IMR-90 (cell line): ENCODE results near the gene HELZ. TPM values are rescaled to one million over a fixed set of nuclear protein-coding genes. Genes with fewer than 3 reads are reported as not detected.

Source experiments
- ATAC-seq: fragments of 200-7000 bp; cut with Tn5 transposase; 2 replicates; pipeline ENCODE4 v1.9.1; 2020; ENCODE audit warnings: low read depth, mild to moderate bottlenecking, moderate library complexity
- BruUV-seq: library from RNA; stranded (reverse); fragments of 400-500 nt; replicated peaks from 2 replicates; lab custom pipeline; 2021; lab: Mats Ljungman, UMichigan
- CTCF ChIA-PET: fragments of 300-600 bp; formaldehyde crosslinking; extraction: SDS; loops from one replicate; lab custom pipeline; 2021; ENCODE audit warnings: antibody characterized with exemption; lab: Yijun Ruan, JAX
- POLR2A ChIA-PET: fragments of 300-600 bp; sonication (Branson Sonifier 250); formaldehyde crosslinking; loops from one replicate; lab custom pipeline; 2022; ENCODE audit warnings: antibody characterized with exemption; ENCODE audit not compliant: unreplicated experiment; lab: Charles Lee
- DNase-seq: peaks from one replicate; pipeline ENCODE4 v3.0.0; 2013
- H2AFZ ChIP-seq: replicated peaks from 2 replicates; pipeline ENCODE3; 2013; ENCODE audit warnings: low read length, mild to moderate bottlenecking; ENCODE audit not compliant: poor library complexity
- H2AK5ac ChIP-seq: 2 replicates; pipeline ENCODE4 v1.6.1; 2013; ENCODE audit warnings: low read depth, low read length, inconsistent platforms
- H2AK9ac ChIP-seq: replicated peaks from 2 replicates; pipeline ENCODE3; 2013; ENCODE audit warnings: mild to moderate bottlenecking, low read depth, low read length, moderate library complexity; ENCODE audit not compliant: poor library complexity
- H2BK120ac ChIP-seq: 2 replicates; pipeline ENCODE4 v1.6.1; 2013; ENCODE audit warnings: low read depth, low read length, inconsistent platforms
- H2BK15ac ChIP-seq: 3 replicates; pipeline ENCODE4 v1.6.1; 2013; ENCODE audit warnings: low read depth, low read length, inconsistent platforms
- H2BK20ac ChIP-seq: 2 replicates; pipeline ENCODE4 v1.6.1; 2013; ENCODE audit warnings: low read depth, mild to moderate bottlenecking, inconsistent platforms, low read length, moderate library complexity
- H2BK5ac ChIP-seq: 2 replicates; pipeline ENCODE4 v1.6.1; 2013; ENCODE audit warnings: mild to moderate bottlenecking, low read depth, low read length, inconsistent platforms; ENCODE audit not compliant: poor library complexity, severe bottlenecking
- H3K14ac ChIP-seq: replicated peaks from 2 replicates; pipeline ENCODE4 v1.6.1; 2013; ENCODE audit warnings: low read depth, low read length, inconsistent platforms
- H3K18ac ChIP-seq: 2 replicates; pipeline ENCODE4 v1.6.1; 2013; ENCODE audit warnings: low read depth, low read length, control low read depth
- H3K23ac ChIP-seq: 2 replicates; pipeline ENCODE4 v1.6.1; 2013; ENCODE audit warnings: low read depth, low read length, inconsistent platforms
- H3K27ac ChIP-seq: 2 replicates; pipeline ENCODE4 v1.5.1; 2013; ENCODE audit warnings: mild to moderate bottlenecking, control low read depth, low read length; ENCODE audit not compliant: insufficient read depth
- H3K27me3 ChIP-seq: 2 replicates; pipeline ENCODE4 v1.6.1; 2013; ENCODE audit warnings: low read length; ENCODE audit not compliant: control insufficient read depth, insufficient read depth
- H3K36me3 ChIP-seq: 2 replicates; pipeline ENCODE4 v1.6.1; 2013; ENCODE audit warnings: low read length, mixed read lengths; ENCODE audit not compliant: control insufficient read depth, insufficient read depth
- H3K4ac ChIP-seq: 2 replicates; pipeline ENCODE4 v1.6.1; 2013; ENCODE audit warnings: low read depth, low read length, inconsistent platforms
- H3K4me1 ChIP-seq: 2 replicates; pipeline ENCODE4 v1.6.1; 2013; ENCODE audit warnings: low read length, mixed read lengths; ENCODE audit not compliant: control insufficient read depth, insufficient read depth
- H3K4me2 ChIP-seq: 2 replicates; pipeline ENCODE4 v1.6.1; 2013; ENCODE audit warnings: low read depth, mild to moderate bottlenecking, control low read depth, low read length, moderate library complexity
- H3K4me3 ChIP-seq: 2 replicates; pipeline ENCODE4 v1.5.1; 2013; ENCODE audit warnings: low read depth, mild to moderate bottlenecking, control low read depth, low read length, moderate library complexity; ENCODE audit not compliant: insufficient read depth
- H3K56ac ChIP-seq: 2 replicates; pipeline ENCODE4 v1.6.1; 2013; ENCODE audit warnings: low read length, inconsistent platforms; ENCODE audit not compliant: insufficient read depth; ENCODE audit errors: extremely low read depth
- H3K79me1 ChIP-seq, 2 experiments: 2 replicates each; pipeline ENCODE4 v1.6.1; 2013; ENCODE audit warnings: low read length in 2 of 2, inconsistent platforms in 1 of 2, low read depth in 1 of 2
- H3K9ac ChIP-seq: 2 replicates; pipeline ENCODE4 v1.6.1; 2013; ENCODE audit warnings: low read depth, low read length, control low read depth
- H3K9me1 ChIP-seq: 2 replicates; pipeline ENCODE4 v1.6.1; 2013; ENCODE audit warnings: low read length, inconsistent platforms; ENCODE audit not compliant: insufficient read depth
- H3K9me3 ChIP-seq: 2 replicates; pipeline ENCODE4 v1.6.1; 2013; ENCODE audit warnings: low read length; ENCODE audit not compliant: control insufficient read depth, insufficient read depth
- H4K20me1 ChIP-seq: 2 replicates; pipeline ENCODE4 v1.6.1; 2013; ENCODE audit warnings: low read length, inconsistent platforms; ENCODE audit not compliant: insufficient read depth
- H4K5ac ChIP-seq: 2 replicates; pipeline ENCODE4 v1.6.1; 2013; ENCODE audit warnings: mild to moderate bottlenecking, low read depth, low read length, control low read depth
- H4K8ac ChIP-seq, 2 experiments: 2 replicates each; pipeline ENCODE4 v1.6.1; 2013; ENCODE audit warnings: low read depth in 2 of 2, low read length in 2 of 2, control low read depth in 1 of 2, inconsistent platforms in 1 of 2
- H4K91ac ChIP-seq: 2 replicates; pipeline ENCODE4 v1.6.1; 2013; ENCODE audit warnings: low read depth, low read length, inconsistent platforms; ENCODE audit not compliant: insufficient read depth
- BHLHE40 ChIP-seq: fragments of 150-350 bp; IDR thresholded peaks from 2 replicates; pipeline ENCODE4 v1.6.1; 2016; ENCODE audit warnings: mild to moderate bottlenecking, low read depth, low read length
- CEBPB ChIP-seq: IDR thresholded peaks from 2 replicates; pipeline ENCODE4 v1.6.1; 2012; ENCODE audit warnings: low read depth, low read length, improper control_type of control experiment
- CTCF ChIP-seq: conservative IDR thresholded peaks from 2 replicates; pipeline ENCODE4 v1.5.1; 2012; ENCODE audit warnings: mild to moderate bottlenecking, low read depth, low read length, improper control_type of control experiment
- ELK1 ChIP-seq: fragments of 150-350 bp; IDR thresholded peaks from 2 replicates; pipeline ENCODE4 v1.6.1; 2016; ENCODE audit warnings: low read depth, mild to moderate bottlenecking, low read length, moderate library complexity, borderline replicate concordance
- FOS ChIP-seq: fragments of 150-350 bp; IDR thresholded peaks from 2 replicates; pipeline ENCODE4 v1.6.1; 2016; ENCODE audit warnings: low read depth, low read length
- MAFK ChIP-seq: IDR thresholded peaks from 2 replicates; pipeline ENCODE4 v1.6.1; 2012; ENCODE audit warnings: low read depth, low read length, improper control_type of control experiment
- MAZ ChIP-seq: IDR thresholded peaks from 2 replicates; pipeline ENCODE4 v1.6.1; 2012; ENCODE audit warnings: low read depth, mild to moderate bottlenecking, low read length, improper control_type of control experiment, moderate library complexity, borderline replicate concordance
- NFE2L2 ChIP-seq: fragments of 150-350 bp; IDR thresholded peaks from 2 replicates; pipeline ENCODE4 v1.6.1; 2016; ENCODE audit warnings: low read depth, mild to moderate bottlenecking, low read length
- POLR2A ChIP-seq: IDR thresholded peaks from 2 replicates; pipeline ENCODE4 v1.6.1; 2012; ENCODE audit warnings: mild to moderate bottlenecking, low read depth, low read length
- RAD21 ChIP-seq: IDR thresholded peaks from 2 replicates; pipeline ENCODE4 v1.6.1; 2012; ENCODE audit warnings: low read length, improper control_type of control experiment
- RCOR1 ChIP-seq: IDR thresholded peaks from 2 replicates; pipeline ENCODE4 v1.6.1; 2012; ENCODE audit warnings: mild to moderate bottlenecking, low read length, improper control_type of control experiment; ENCODE audit not compliant: insufficient replicate concordance
- RFX5 ChIP-seq: IDR thresholded peaks from 2 replicates; pipeline ENCODE4 v1.8.0; 2012; ENCODE audit warnings: low read depth, mild to moderate bottlenecking, low read length, moderate library complexity
- SMC3 ChIP-seq: fragments of 150-350 bp; IDR thresholded peaks from 2 replicates; pipeline ENCODE4 v1.6.1; 2016; ENCODE audit warnings: low read depth, mild to moderate bottlenecking, antibody characterized with exemption, low read length, moderate library complexity
- USF2 ChIP-seq: fragments of 150-350 bp; IDR thresholded peaks from 2 replicates; pipeline ENCODE4 v1.6.1; 2017; ENCODE audit warnings: mild to moderate bottlenecking, antibody characterized with exemption, low read length, low read depth
- WGBS, 2 experiments: methylation state at CpG; one replicate each; pipeline versions ENCODE4 v1.1.5 to v1.1.7; 2013; ENCODE audit warnings: missing lambda C conversion rate in 2 of 2; ENCODE audit not compliant: insufficient read length in 1 of 2; ENCODE audit errors: extremely low coverage in 2 of 2; 5-methylcytosine and 5-hydroxymethylcytosine counted together
- dilution Hi-C: fragments of 300-500 bp; cut with HindIII; formaldehyde crosslinking; loops from one replicate; pipeline ENCODE4 v1.14.3; 2018; ENCODE audit warnings: low sequenced_read_pairs; ENCODE audit not compliant: unreplicated experiment
- in situ Hi-C: fragments of 300-500 bp; cut with MboI; formaldehyde crosslinking; loops from 3 replicates; pipeline ENCODE4 v1.14.3; 2019; ENCODE audit warnings: low sequenced_read_pairs, inconsistent platforms, mixed read lengths
- intact Hi-C: fragments of 100-400 bp; cut with micrococcal nuclease; formaldehyde crosslinking; loops from 2 replicates; pipeline ENCODE4 v1.10.0; 2022
- polyA plus RNA-seq, 3 experiments: library from polyadenylated mRNA; depleted of rRNA; stranded (reverse); fragments of >200 nt; gene quantifications; 2 replicates each; pipeline ENCODE4 v1.2.3, GENCODE V29; 2012; ENCODE audit warnings: low replicate concordance in 1 of 3
- total RNA-seq: library from RNA; depleted of rRNA; stranded (reverse); fragments of >200 nt; gene quantifications from 2 replicates; pipeline ENCODE4 v1.2.3, GENCODE V29; 2012

The HELZ gene
- total and polyA plus RNA-seq, 2 of the 4 experiments (the other 2 are of a cell fraction): 8.0 to 60.6 TPM

- Histone ChIP-seq H3K4me2 (no peak overlapping the region), H3K4me3 (no peak overlapping the region), H3K23ac (no peak overlapping the region), H4K8ac (no peak overlapping the region), H2AFZ (no peak overlapping the region), H2BK5ac (no peak overlapping the region), H3K9me3 (no peaks in the 10 kb centered on the region), H2AK5ac (no peak overlapping the region), H3K9me1 (0 out of 2 replicates have a peak, but pooled peaks cover 2% of the 10 kb centered on the region), H3K56ac (no peak overlapping the region), H3K14ac (no peak overlapping the region), H3K27ac (no peak overlapping the region), H3K36me3 (peaks cover 5% of the 10 kb centered on the region; the same call in 1 of the 2 replicates), H3K4me1 (no peaks in the 10 kb centered on the region), H3K27me3 (no peaks in the 10 kb centered on the region), H3K18ac (no peak overlapping the region), H3K79me1 (no peaks in the 10 kb centered on the region; a peak in 1 of 4 replicates), H4K20me1 (no peaks in the 10 kb centered on the region), H2BK15ac (no peak overlapping the region), H2BK20ac (no peak overlapping the region), H3K9ac (no peak overlapping the region), H2BK120ac (no peak overlapping the region), H4K5ac (no peak overlapping the region), H4K91ac (no peak overlapping the region), H3K4ac (no peak overlapping the region), H2AK9ac (no peak overlapping the region)
- BruUV-seq: no TSS peak
- ATAC-seq (no peak), DNase-seq (peak; percentile 7)
- intact Hi-C loops (no loop called here), dilution Hi-C loops (no loop called here), in situ Hi-C loops (no loop called here)
- WGBS, 2 experiments: no CpG with 5 or more reads among the region's 3 CpGs
- ChIA-PET POLR2A (no interaction called here), CTCF (no interaction called here)
- no peak for TF ChIP-seq MAFK
- no peak for TF ChIP-seq ELK1
- TF ChIP-seq RFX5: no peak
- no peak for TF ChIP-seq NFE2L2
- TF ChIP-seq POLR2A: no peak
- no peak for TF ChIP-seq RAD21
- no peak for TF ChIP-seq MAZ
- TF ChIP-seq CTCF: no peak
- TF ChIP-seq BHLHE40: no peak
- no peak for TF ChIP-seq USF2
- TF ChIP-seq FOS: no peak
- no peak for TF ChIP-seq SMC3
- no peak for TF ChIP-seq RCOR1
- TF ChIP-seq CEBPB: no peak
Measured at GRCh38 chr17:67068999-67069398, 176.0 kb downstream of the HELZ start.
